AG09319 (cell line): ENCODE measurements around the gene POU2F3.

Experiments
- DNase-seq: peaks from one replicate; pipeline ENCODE4 v3.0.0-alpha.2; 2010; ENCODE audit warnings: low read depth; ENCODE audit errors: extremely low read depth
- CTCF ChIP-seq: IDR thresholded peaks from 2 replicates; pipeline ENCODE4 v1.5.1; 2011; ENCODE audit warnings: low read depth, mild to moderate bottlenecking, inconsistent platforms, low read length, moderate library complexity

The POU2F3 gene

GRCh38 chr11:120236169-120237107 lies 3.5 kb upstream of the POU2F3 start:
- no peak for TF ChIP-seq CTCF
- DNase-seq, result no peak

- DNase-seq, result no peak
- no peak for TF ChIP-seq CTCF
Observed at GRCh38 chr11:120238968-120239620, 846 bp upstream of the POU2F3 start.

GRCh38 chr11:120240866-120241265 lies 926 bp downstream of the POU2F3 start:
- no peak for DNase-seq
- no peak for TF ChIP-seq CTCF

GRCh38 chr11:120241277-120241676 lies 1.3 kb downstream of the POU2F3 start:
- DNase-seq, result no peak
- no peak for TF ChIP-seq CTCF

- no peak for TF ChIP-seq CTCF
- DNase-seq, result no peak
Observed at GRCh38 chr11:120243221-120243620, 3.3 kb downstream of the POU2F3 start.

GRCh38 chr11:120244476-120245365 lies 4.8 kb downstream of the POU2F3 start:
- TF ChIP-seq CTCF, result no peak
- no peak for DNase-seq
